SK-N-SH (cell line): Measurements from ENCODE around the gene CTRB1. TPM values are rescaled to one million over a fixed set of nuclear protein-coding genes. Genes with fewer than 3 reads are reported as not detected.

ENCODE experiments used
- CTCF ChIA-PET: fragments of 300-600, 350-600 bp; formaldehyde crosslinking; extraction: SDS; loops from one replicate; lab custom pipeline; 2021; lab: Yijun Ruan, JAX
- POLR2A ChIA-PET: fragments of 350-600 bp; sonication (Branson Sonifier 250); formaldehyde crosslinking; extraction: SDS; loops from one replicate; lab custom pipeline; 2020; ENCODE audit warnings: antibody characterized with exemption, inconsistent platforms; lab: Yijun Ruan, JAX
- DNase-seq: peaks from one replicate; pipeline ENCODE4 v3.0.0; 2012
- H2AFZ ChIP-seq: fragments of 200-600 bp; sonication (generic); 2 replicates; pipeline ENCODE4 v1.8.1; 2016; ENCODE audit warnings: antibody characterized with exemption, mild to moderate bottlenecking, low read depth
- H3F3A ChIP-seq: fragments of 200-600 bp; sonication (generic); replicated peaks from 2 replicates; pipeline ENCODE3; 2016; ENCODE audit warnings: antibody characterized with exemption, mild to moderate bottlenecking; ENCODE audit not compliant: insufficient read depth
- H3K27ac ChIP-seq, 2 experiments: fragments of 200-500 bp in 1 of 2; fragments of 200-600 bp in 1 of 2; sonication (Bioruptor generic) in 1 of 2; sonication (generic), shearing (Covaris generic) in 1 of 2; 2 replicates each; pipeline versions ENCODE4 v1.5.1 to v1.6.1; 2014 to 2016; ENCODE audit warnings: low read depth in 2 of 2, inconsistent platforms in 1 of 2, low read length in 1 of 2, mild to moderate bottlenecking in 1 of 2, mixed read lengths in 1 of 2
- H3K27me3 ChIP-seq: fragments of 200-600 bp; sonication (generic), shearing (Covaris generic); 2 replicates; pipeline ENCODE4 v1.6.1; 2016; ENCODE audit warnings: mixed run types; ENCODE audit not compliant: insufficient read depth
- H3K36me3 ChIP-seq, 2 experiments: fragments of 200-500 bp in 1 of 2; fragments of 200-600 bp in 1 of 2; sonication (Bioruptor generic) in 1 of 2; sonication (generic) in 1 of 2; replicated peaks in 1 of 2; 2 replicates each; pipeline versions ENCODE3 to v1.5.1; 2014 to 2016; ENCODE audit warnings: low read length in 1 of 2, mild to moderate bottlenecking in 1 of 2; ENCODE audit not compliant: insufficient read depth in 2 of 2, control insufficient read depth in 1 of 2
- H3K4me1 ChIP-seq, 2 experiments: fragments of 200-500 bp in 1 of 2; fragments of 200-600 bp in 1 of 2; sonication (Bioruptor generic) in 1 of 2; sonication (generic), shearing (Covaris generic) in 1 of 2; 2 replicates each; pipeline versions ENCODE4 v1.5.1 to v1.6.1; 2014 to 2016; ENCODE audit warnings: low read depth in 1 of 2, low read length in 1 of 2, mixed run types in 1 of 2; ENCODE audit not compliant: insufficient read depth in 2 of 2, control insufficient read depth in 1 of 2
- H3K4me2 ChIP-seq: fragments of 200-600 bp; sonication (generic), shearing (Covaris generic); 2 replicates; pipeline ENCODE4 v1.6.1; 2017; ENCODE audit warnings: mixed run types
- H3K4me3 ChIP-seq, 2 experiments: fragments of 200-500 bp in 1 of 2; fragments of 200-600 bp in 1 of 2; sonication (Bioruptor generic) in 1 of 2; sonication (generic), shearing (Covaris generic) in 1 of 2; 2 replicates each; pipeline versions ENCODE4 v1.5.1 to v1.8.1; 2014 to 2016; ENCODE audit warnings: low read depth in 2 of 2, inconsistent platforms in 1 of 2, low read length in 1 of 2, mild to moderate bottlenecking in 1 of 2, mixed read lengths in 1 of 2, moderate library complexity in 1 of 2
- H3K79me2 ChIP-seq: fragments of 200-600 bp; sonication (generic); 2 replicates; pipeline ENCODE4 v1.8.1; 2017; ENCODE audit warnings: mild to moderate bottlenecking; ENCODE audit not compliant: insufficient read depth
- H3K9ac ChIP-seq: fragments of 200-600 bp; sonication (generic); 2 replicates; pipeline ENCODE4 v1.6.1; 2017; ENCODE audit warnings: mixed run types
- H3K9me2 ChIP-seq: fragments of 200-600 bp; sonication (generic); 2 replicates; pipeline ENCODE4 v1.6.1; 2017; ENCODE audit warnings: mixed run types
- H3K9me3 ChIP-seq: fragments of 200-600 bp; sonication (generic); 2 replicates; pipeline ENCODE4 v1.6.1; 2017; ENCODE audit warnings: mixed run types, mild to moderate bottlenecking, moderate library complexity
- H4K20me1 ChIP-seq: fragments of 200-600 bp; sonication (generic); 2 replicates; pipeline ENCODE4 v1.6.1; 2017; ENCODE audit warnings: mild to moderate bottlenecking, mixed run types; ENCODE audit not compliant: insufficient read depth
- CHD2 ChIP-seq: fragments of 150-350 bp; IDR thresholded peaks from 2 replicates; pipeline ENCODE4 v1.6.1; 2018; ENCODE audit warnings: low read length; ENCODE audit not compliant: partially characterized antibody
- EZH2phosphoT487 ChIP-seq: fragments of 200-600 bp; sonication (generic); IDR thresholded peaks from 2 replicates; pipeline ENCODE4 v1.6.1; 2017; ENCODE audit warnings: low read depth, mixed run types, mild to moderate bottlenecking, antibody characterized with exemption, moderate library complexity, borderline replicate concordance
- FOSL2 ChIP-seq: IDR thresholded peaks from 2 replicates; pipeline ENCODE4 v1.4.0; 2012; ENCODE audit warnings: low read depth, mild to moderate bottlenecking, moderate library complexity, borderline replicate concordance
- FOXM1 ChIP-seq: IDR thresholded peaks from 2 replicates; pipeline ENCODE4 v1.4.0; 2012; ENCODE audit warnings: low read depth, mild to moderate bottlenecking
- GABPA ChIP-seq: IDR thresholded peaks from 2 replicates; pipeline ENCODE4 v1.4.0; 2012; ENCODE audit warnings: low read depth, mild to moderate bottlenecking
- GATA2 ChIP-seq: sonication (generic); formaldehyde crosslinking; IDR thresholded peaks from 2 replicates; pipeline ENCODE4 v1.5.0; 2020; ENCODE audit warnings: mild to moderate bottlenecking, missing genetic modification reagents
- JUND ChIP-seq: IDR thresholded peaks from 2 replicates; pipeline ENCODE4 v1.4.0; 2012
- MXI1 ChIP-seq: IDR thresholded peaks from 2 replicates; pipeline ENCODE4 v1.6.1; 2012; ENCODE audit warnings: mild to moderate bottlenecking, low read depth, low read length, improper control_type of control experiment
- NRF1 ChIP-seq: IDR thresholded peaks from 2 replicates; pipeline ENCODE4 v1.6.1; 2012; ENCODE audit warnings: low read depth, mild to moderate bottlenecking, low read length
- RAD21 ChIP-seq: IDR thresholded peaks from 2 replicates; pipeline ENCODE4 v1.6.1; 2012; ENCODE audit warnings: mild to moderate bottlenecking, low read length
- RCOR1 ChIP-seq: fragments of 150-350 bp; IDR thresholded peaks from 2 replicates; pipeline ENCODE4 v1.6.1; 2017; ENCODE audit warnings: antibody characterized with exemption, low read length
- RFX5 ChIP-seq: IDR thresholded peaks from 2 replicates; pipeline ENCODE4 v1.6.1; 2012; ENCODE audit warnings: mild to moderate bottlenecking, improper control_type of control experiment, low read length
- SIN3A ChIP-seq: IDR thresholded peaks from 2 replicates; pipeline ENCODE4 v1.6.1; 2012; ENCODE audit warnings: low read depth, mild to moderate bottlenecking, low read length, moderate library complexity, borderline replicate concordance
- SMC3 ChIP-seq: IDR thresholded peaks from 2 replicates; pipeline ENCODE4 v1.6.1; 2012; ENCODE audit warnings: low read depth, low read length, improper control_type of control experiment
- TAF1 ChIP-seq: IDR thresholded peaks from 2 replicates; pipeline ENCODE4 v1.6.1; 2012; ENCODE audit warnings: low read depth, mild to moderate bottlenecking, low read length, moderate library complexity, borderline replicate concordance
- TCF12 ChIP-seq: IDR thresholded peaks from 2 replicates; pipeline ENCODE4 v1.4.0; 2012
- TEAD4 ChIP-seq: IDR thresholded peaks from 2 replicates; pipeline ENCODE4 v1.4.0; 2012; ENCODE audit warnings: mild to moderate bottlenecking, borderline replicate concordance; ENCODE audit not compliant: insufficient read depth
- YY1 ChIP-seq: IDR thresholded peaks from 2 replicates; pipeline ENCODE4 v1.4.0; 2012; ENCODE audit warnings: low read depth, mild to moderate bottlenecking
- WGBS: methylation state at CpG from one replicate; pipeline ENCODE4 v1.1.6; 2017; ENCODE audit warnings: low lambda C conversion rate; 5-methylcytosine and 5-hydroxymethylcytosine counted together
- polyA plus RNA-seq, 3 experiments: library from polyadenylated mRNA; depleted of rRNA; stranded (reverse); fragments of >200 nt; gene quantifications; 2 replicates each; pipeline ENCODE4 v1.2.3, GENCODE V29; 2012
- TF ChIP-seq, protein P1 (sequence below): IDR thresholded peaks from 2 replicates; pipeline ENCODE4; 2012
- TF ChIP-seq, protein P2 (sequence below): fragments of 150-350 bp; IDR thresholded peaks from 2 replicates; pipeline ENCODE4 v1.6.1; 2016; ENCODE audit warnings: mild to moderate bottlenecking, low read depth, low read length
- TF ChIP-seq, protein P3 (sequence below): IDR thresholded peaks from 2 replicates; pipeline ENCODE4 v1.6.1; 2012; ENCODE audit warnings: mild to moderate bottlenecking, low read depth, low read length, moderate library complexity

The CTRB1 gene
- polyA plus RNA-seq, 1 of the 3 experiments (the other 2 are of a cell fraction), result not detected

DNA sequence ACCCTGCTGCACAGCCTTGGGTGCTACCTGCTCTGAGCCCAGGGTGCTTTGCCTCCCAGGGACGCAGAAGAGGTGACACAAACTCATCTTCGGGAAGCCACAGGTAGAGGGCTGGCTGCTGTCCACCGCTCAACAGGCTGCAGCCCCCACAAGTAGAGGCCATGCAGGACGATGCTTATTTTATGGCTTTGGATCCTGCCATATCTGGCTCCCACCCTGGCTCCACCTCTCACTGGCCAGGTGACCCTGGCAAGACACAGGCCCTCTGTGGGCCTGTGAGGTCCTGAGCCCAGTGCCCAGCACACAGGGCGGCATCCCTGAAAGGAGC is 44.0 kb downstream of the CTRB1 start:
- no peak for TF ChIP-seq MXI1
- TF ChIP-seq YY1, result no peak
- TF ChIP-seq RCOR1, result no peak
- TF ChIP-seq, protein P1, sequence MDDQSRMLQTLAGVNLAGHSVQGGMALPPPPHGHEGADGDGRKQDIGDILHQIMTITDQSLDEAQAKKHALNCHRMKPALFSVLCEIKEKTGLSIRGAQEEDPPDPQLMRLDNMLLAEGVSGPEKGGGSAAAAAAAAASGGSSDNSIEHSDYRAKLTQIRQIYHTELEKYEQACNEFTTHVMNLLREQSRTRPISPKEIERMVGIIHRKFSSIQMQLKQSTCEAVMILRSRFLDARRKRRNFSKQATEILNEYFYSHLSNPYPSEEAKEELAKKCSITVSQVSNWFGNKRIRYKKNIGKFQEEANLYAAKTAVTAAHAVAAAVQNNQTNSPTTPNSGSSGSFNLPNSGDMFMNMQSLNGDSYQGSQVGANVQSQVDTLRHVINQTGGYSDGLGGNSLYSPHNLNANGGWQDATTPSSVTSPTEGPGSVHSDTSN, result no peak
- TF ChIP-seq JUND, result no peak
- Histone ChIP-seq H3K79me2 (peaks cover 89% of the 10 kb centered on the region), H3K36me3 (peaks cover 9 to 12% of the 10 kb centered on the region in 2 experiments), H3K9me2 (no peaks in the 10 kb centered on the region), H3K27ac (peak overlapping the region in 1 of 2 experiments; percentile 92; a peak in 2 of 4 replicates), H3K4me3 (no peak overlapping the region), H3K4me1 (peaks cover 29 to 71% of the 10 kb centered on the region in 2 experiments), H3K27me3 (no peaks in the 10 kb centered on the region), H3F3A (peaks cover 7% of the 10 kb centered on the region), H3K9ac (no peak overlapping the region), H3K4me2 (peak overlapping the region; percentile 100), H4K20me1 (peaks cover 69% of the 10 kb centered on the region), H2AFZ (no peak overlapping the region), H3K9me3 (no peaks in the 10 kb centered on the region)
- ChIA-PET POLR2A (no interaction called here), CTCF (interaction anchor here (0.9 to 1.3 kb wide), 2 partner anchors 19 to 29 kb away, joined by 3 to 4 read pairs; no protein-coding TSS in a partner anchor)
- WGBS, result 90% methylated on average over 3 of the region's 5 CpGs
- no peak for DNase-seq

DNA sequence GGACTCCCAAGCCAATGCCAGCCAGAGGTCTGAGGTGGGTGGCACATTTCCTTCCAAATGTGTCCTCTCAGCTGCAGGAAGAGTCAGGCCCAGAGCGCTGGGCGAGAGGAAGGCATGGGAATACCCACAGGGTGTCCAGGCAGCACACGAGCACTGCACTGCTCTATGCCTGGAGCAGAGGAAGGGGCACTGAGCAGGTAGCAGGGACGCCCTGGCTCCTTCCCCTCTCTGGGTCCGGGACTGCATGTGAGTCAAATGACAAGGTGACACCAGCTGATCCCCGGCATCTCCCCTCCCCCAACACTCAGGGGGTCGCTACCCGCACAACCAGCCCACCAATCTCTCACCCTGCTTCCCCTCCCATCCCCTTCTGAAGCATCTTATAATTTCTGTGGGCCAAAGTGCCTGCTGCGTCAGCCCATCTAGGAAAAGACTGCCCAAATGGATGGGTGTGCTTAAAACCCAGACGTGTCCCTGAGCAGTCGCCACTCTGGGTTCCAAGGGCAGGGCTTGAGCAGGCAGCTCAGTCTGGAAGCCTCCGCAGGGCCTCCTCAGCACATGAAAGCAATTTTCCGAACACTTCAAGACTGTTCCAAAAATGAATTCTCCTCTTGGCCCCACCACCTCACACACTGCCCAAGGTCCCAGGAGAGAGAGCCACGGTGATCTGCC is 44.6 kb downstream of the CTRB1 start:
- ChIA-PET POLR2A (no interaction called here), CTCF (interaction anchor here (0.9 to 1.3 kb wide), 2 partner anchors 19 to 29 kb away, joined by 3 to 4 read pairs; no protein-coding TSS in a partner anchor)
- H3K9ac ChIP-seq, result peak overlapping the region; percentile 100; the same call in 1 of the 2 replicates
- H2AFZ ChIP-seq, result no peak overlapping the region
- peaks cover 82% of the 10 kb centered on the region for H3K79me2 ChIP-seq
- peak overlapping the region; percentile 100 for H3K4me2 ChIP-seq
- H3K27ac ChIP-seq, result peak overlapping the region; percentile 83 to 92; a peak in 3 of 4 replicates
- peak overlapping the region; percentile 92 to 95 for H3K4me3 ChIP-seq
- peaks cover 9 to 12% of the 10 kb centered on the region in 2 experiments for H3K36me3 ChIP-seq
- peaks cover 31 to 68% of the 10 kb centered on the region in 2 experiments for H3K4me1 ChIP-seq
- TF ChIP-seq, protein P2, sequence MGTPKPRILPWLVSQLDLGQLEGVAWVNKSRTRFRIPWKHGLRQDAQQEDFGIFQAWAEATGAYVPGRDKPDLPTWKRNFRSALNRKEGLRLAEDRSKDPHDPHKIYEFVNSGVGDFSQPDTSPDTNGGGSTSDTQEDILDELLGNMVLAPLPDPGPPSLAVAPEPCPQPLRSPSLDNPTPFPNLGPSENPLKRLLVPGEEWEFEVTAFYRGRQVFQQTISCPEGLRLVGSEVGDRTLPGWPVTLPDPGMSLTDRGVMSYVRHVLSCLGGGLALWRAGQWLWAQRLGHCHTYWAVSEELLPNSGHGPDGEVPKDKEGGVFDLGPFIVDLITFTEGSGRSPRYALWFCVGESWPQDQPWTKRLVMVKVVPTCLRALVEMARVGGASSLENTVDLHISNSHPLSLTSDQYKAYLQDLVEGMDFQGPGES, result no peak
- TF ChIP-seq FOXM1, result no peak
- TF ChIP-seq TCF12, result no peak
- no peak for TF ChIP-seq RAD21
- no peak for TF ChIP-seq EZH2phosphoT487
- no peak for TF ChIP-seq TAF1
- no peak for TF ChIP-seq GABPA
- no peak for TF ChIP-seq NRF1
- no peak for TF ChIP-seq RCOR1
- TF ChIP-seq, protein P3, sequence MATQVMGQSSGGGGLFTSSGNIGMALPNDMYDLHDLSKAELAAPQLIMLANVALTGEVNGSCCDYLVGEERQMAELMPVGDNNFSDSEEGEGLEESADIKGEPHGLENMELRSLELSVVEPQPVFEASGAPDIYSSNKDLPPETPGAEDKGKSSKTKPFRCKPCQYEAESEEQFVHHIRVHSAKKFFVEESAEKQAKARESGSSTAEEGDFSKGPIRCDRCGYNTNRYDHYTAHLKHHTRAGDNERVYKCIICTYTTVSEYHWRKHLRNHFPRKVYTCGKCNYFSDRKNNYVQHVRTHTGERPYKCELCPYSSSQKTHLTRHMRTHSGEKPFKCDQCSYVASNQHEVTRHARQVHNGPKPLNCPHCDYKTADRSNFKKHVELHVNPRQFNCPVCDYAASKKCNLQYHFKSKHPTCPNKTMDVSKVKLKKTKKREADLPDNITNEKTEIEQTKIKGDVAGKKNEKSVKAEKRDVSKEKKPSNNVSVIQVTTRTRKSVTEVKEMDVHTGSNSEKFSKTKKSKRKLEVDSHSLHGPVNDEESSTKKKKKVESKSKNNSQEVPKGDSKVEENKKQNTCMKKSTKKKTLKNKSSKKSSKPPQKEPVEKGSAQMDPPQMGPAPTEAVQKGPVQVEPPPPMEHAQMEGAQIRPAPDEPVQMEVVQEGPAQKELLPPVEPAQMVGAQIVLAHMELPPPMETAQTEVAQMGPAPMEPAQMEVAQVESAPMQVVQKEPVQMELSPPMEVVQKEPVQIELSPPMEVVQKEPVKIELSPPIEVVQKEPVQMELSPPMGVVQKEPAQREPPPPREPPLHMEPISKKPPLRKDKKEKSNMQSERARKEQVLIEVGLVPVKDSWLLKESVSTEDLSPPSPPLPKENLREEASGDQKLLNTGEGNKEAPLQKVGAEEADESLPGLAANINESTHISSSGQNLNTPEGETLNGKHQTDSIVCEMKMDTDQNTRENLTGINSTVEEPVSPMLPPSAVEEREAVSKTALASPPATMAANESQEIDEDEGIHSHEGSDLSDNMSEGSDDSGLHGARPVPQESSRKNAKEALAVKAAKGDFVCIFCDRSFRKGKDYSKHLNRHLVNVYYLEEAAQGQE, result no peak
- TF ChIP-seq JUND, result no peak
- TF ChIP-seq, protein P1, result no peak
- TF ChIP-seq GATA2, result no peak
- no peak for TF ChIP-seq TEAD4
- TF ChIP-seq FOSL2, result no peak
- no peak for TF ChIP-seq SMC3
- TF ChIP-seq SIN3A, result no peak
- no peak for TF ChIP-seq RFX5
- no peak for TF ChIP-seq CHD2
- no peaks in the 10 kb centered on the region for H3K9me3 ChIP-seq
- no peaks in the 10 kb centered on the region for H3K27me3 ChIP-seq
- DNase-seq, result peak; percentile 12
- no peaks in the 10 kb centered on the region for H3K9me2 ChIP-seq
- H3F3A ChIP-seq, result peaks cover 7% of the 10 kb centered on the region
- 74% methylated on average over 11 of the region's 14 CpGs for WGBS
- peaks cover 62% of the 10 kb centered on the region for H4K20me1 ChIP-seq
